ENCODE data around the gene BCAS3.

Gene BCAS3

GRCh38 chr17:61316633-61317032 lies 639.0 kb downstream of the BCAS3 start:
- DNase-seq (ENCODE audit: low spot score), result no peak

GRCh38 chr17:61317779-61318178 lies 640.1 kb downstream of the BCAS3 start:
- no peak for DNase-seq (ENCODE audit: low spot score)

GRCh38 chr17:61318684-61319098 lies 641.0 kb downstream of the BCAS3 start:
- DNase-seq (ENCODE audit: low spot score), result peak; percentile 75

- peak; percentile 73 for DNase-seq (ENCODE audit: low spot score)
Observed at GRCh38 chr17:61321344-61321743, 643.7 kb downstream of the BCAS3 start.

- DNase-seq (ENCODE audit: low spot score), result no peak
Observed at GRCh38 chr17:61322325-61323002, 644.8 kb downstream of the BCAS3 start.

GRCh38 chr17:61323003-61323908 lies 645.6 kb downstream of the BCAS3 start:
- peak; percentile 57 for DNase-seq (ENCODE audit: low spot score)

- DNase-seq (ENCODE audit: low spot score), result no peak
Observed at GRCh38 chr17:61323909-61324868, 646.5 kb downstream of the BCAS3 start.

- no peak for DNase-seq (ENCODE audit: low spot score)
Observed at GRCh38 chr17:61324950-61325349, 647.3 kb downstream of the BCAS3 start.

- DNase-seq (ENCODE audit: low spot score), result no peak
Observed at GRCh38 chr17:61325382-61326073, 647.9 kb downstream of the BCAS3 start.

GRCh38 chr17:61326330-61326729 lies 648.7 kb downstream of the BCAS3 start:
- no peak for DNase-seq (ENCODE audit: low spot score)

- no peak for DNase-seq (ENCODE audit: low spot score)
Observed at GRCh38 chr17:61328351-61328750, 650.7 kb downstream of the BCAS3 start.

GRCh38 chr17:61330174-61331150 lies 652.8 kb downstream of the BCAS3 start:
- DNase-seq (ENCODE audit: low spot score), result no peak

- DNase-seq (ENCODE audit: low spot score), result no peak
Observed at GRCh38 chr17:61331178-61331577, 653.5 kb downstream of the BCAS3 start.

GRCh38 chr17:61331886-61332285 lies 654.2 kb downstream of the BCAS3 start:
- DNase-seq (ENCODE audit: low spot score), result no peak

GRCh38 chr17:61333136-61333535 lies 655.5 kb downstream of the BCAS3 start:
- DNase-seq (ENCODE audit: low spot score), result no peak

- DNase-seq (ENCODE audit: low spot score), result no peak
Observed at GRCh38 chr17:61334673-61335072, 657.0 kb downstream of the BCAS3 start.

- DNase-seq (ENCODE audit: low spot score), result no peak
Observed at GRCh38 chr17:61335105-61335844, 657.6 kb downstream of the BCAS3 start.

- DNase-seq (ENCODE audit: low spot score), result no peak
Observed at GRCh38 chr17:61335845-61336655, 658.4 kb downstream of the BCAS3 start.

- DNase-seq (ENCODE audit: low spot score), result no peak
Observed at GRCh38 chr17:61337290-61337689, 659.6 kb downstream of the BCAS3 start.

Measured in COLO829 (cell line).